Dedifferentiated amniotic fluid mesenchymal stem cell (primary cell): Measurements from ENCODE around the gene CLCC1.

Source experiments
- DNase-seq: peaks from one replicate; pipeline ENCODE4 v3.0.0-alpha.2; 2016; ENCODE audit errors: extremely low spot score

CLCC1 gene

GRCh38 chr1:108916788-108917187, 46.5 kb downstream of the CLCC1 start:
- DNase-seq = no peak
